Mammary epithelial cell (primary cell): Measurements from ENCODE around the gene SLC8A1.

Experiments used
- EZH2 ChIP-seq: IDR thresholded peaks from 2 replicates; pipeline ENCODE4 v1.6.1; 2012; ENCODE audit warnings: low read length, inconsistent platforms, borderline replicate concordance
- TF ChIP-seq, protein P1 (sequence below), 2 donors: IDR thresholded peaks in 1 of 2; conservative IDR thresholded peaks in 1 of 2; 2 replicates each; pipeline ENCODE4 v1.5.1; 2011 to 2012; ENCODE audit warnings: inconsistent platforms in 2 of 2, low read length in 2 of 2, mild to moderate bottlenecking in 2 of 2, control low read depth in 1 of 2, low read depth in 1 of 2; ENCODE audit not compliant: insufficient read depth in 1 of 2; ENCODE audit errors: extremely low read depth in 1 of 2

GRCh38 chr2:40419364-40419762 lies 32.5 kb downstream of the SLC8A1 start:
- TF ChIP-seq, protein P1, sequence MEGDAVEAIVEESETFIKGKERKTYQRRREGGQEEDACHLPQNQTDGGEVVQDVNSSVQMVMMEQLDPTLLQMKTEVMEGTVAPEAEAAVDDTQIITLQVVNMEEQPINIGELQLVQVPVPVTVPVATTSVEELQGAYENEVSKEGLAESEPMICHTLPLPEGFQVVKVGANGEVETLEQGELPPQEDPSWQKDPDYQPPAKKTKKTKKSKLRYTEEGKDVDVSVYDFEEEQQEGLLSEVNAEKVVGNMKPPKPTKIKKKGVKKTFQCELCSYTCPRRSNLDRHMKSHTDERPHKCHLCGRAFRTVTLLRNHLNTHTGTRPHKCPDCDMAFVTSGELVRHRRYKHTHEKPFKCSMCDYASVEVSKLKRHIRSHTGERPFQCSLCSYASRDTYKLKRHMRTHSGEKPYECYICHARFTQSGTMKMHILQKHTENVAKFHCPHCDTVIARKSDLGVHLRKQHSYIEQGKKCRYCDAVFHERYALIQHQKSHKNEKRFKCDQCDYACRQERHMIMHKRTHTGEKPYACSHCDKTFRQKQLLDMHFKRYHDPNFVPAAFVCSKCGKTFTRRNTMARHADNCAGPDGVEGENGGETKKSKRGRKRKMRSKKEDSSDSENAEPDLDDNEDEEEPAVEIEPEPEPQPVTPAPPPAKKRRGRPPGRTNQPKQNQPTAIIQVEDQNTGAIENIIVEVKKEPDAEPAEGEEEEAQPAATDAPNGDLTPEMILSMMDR (conservative IDR thresholded peaks at IDR 0.05 in 1 of 2, IDR thresholded peaks at IDR 0.05 in 1 of 2; ENCODE audit: extremely low read depth in 1 of 2, insufficient read depth in 1 of 2, low read depth in 1 of 2, low read length in 2 of 2), result no peak
- no peak for TF ChIP-seq EZH2
